GM18907 (cell line): ENCODE measurements around the gene PLAC1.

Experiments
- ATAC-seq: cut with Tn5 transposase; IDR thresholded peaks from one replicate; pipeline ENCODE4 v1.9.1; 2021; ENCODE audit warnings: mild to moderate bottlenecking, moderate library complexity; ENCODE audit not compliant: unreplicated experiment

PLAC1 gene

GRCh38 chrX:134671294-134671693 lies 13.0 kb upstream of the PLAC1 start:
- ATAC-seq = no peak

GRCh38 chrX:134670134-134670924 lies 12.1 kb upstream of the PLAC1 start:
- ATAC-seq = no peak

GRCh38 chrX:134669378-134670098 lies 11.3 kb upstream of the PLAC1 start:
- ATAC-seq = no peak

- no peak for ATAC-seq
Observed at GRCh38 chrX:134664202-134664601, 5.9 kb upstream of the PLAC1 start.

GRCh38 chrX:134661295-134661694 lies 3.0 kb upstream of the PLAC1 start:
- no peak for ATAC-seq

GRCh38 chrX:134660627-134661026 lies 2.4 kb upstream of the PLAC1 start:
- no peak for ATAC-seq

- no peak for ATAC-seq
Observed at GRCh38 chrX:134659761-134660160, 1.5 kb upstream of the PLAC1 start.

- no peak for ATAC-seq
Observed at GRCh38 chrX:134658760-134659023, 421 bp upstream of the PLAC1 start.

- no peak for ATAC-seq
Observed at GRCh38 chrX:134654398-134655012, 3.8 kb downstream of the PLAC1 start.

- no peak for ATAC-seq
Observed at GRCh38 chrX:134653835-134654234, 4.4 kb downstream of the PLAC1 start.

- no peak for ATAC-seq
Observed at GRCh38 chrX:134650701-134651100, 7.6 kb downstream of the PLAC1 start.

- ATAC-seq = no peak
Observed at GRCh38 chrX:134649770-134650169, 8.5 kb downstream of the PLAC1 start.

- no peak for ATAC-seq
Observed at GRCh38 chrX:134647477-134647877, 10.8 kb downstream of the PLAC1 start.

- no peak for ATAC-seq
Observed at GRCh38 chrX:134646691-134647090, 11.6 kb downstream of the PLAC1 start.

- no peak for ATAC-seq
Observed at GRCh38 chrX:134645936-134646543, 12.2 kb downstream of the PLAC1 start.

- ATAC-seq = no peak
Observed at GRCh38 chrX:134642386-134642785, 15.9 kb downstream of the PLAC1 start.

- ATAC-seq = no peak
Observed at GRCh38 chrX:134641346-134641745, 16.9 kb downstream of the PLAC1 start.

- no peak for ATAC-seq
Observed at GRCh38 chrX:134640914-134641313, 17.4 kb downstream of the PLAC1 start.

GRCh38 chrX:134636851-134637250 lies 21.4 kb downstream of the PLAC1 start:
- no peak for ATAC-seq

GRCh38 chrX:134634691-134635090 lies 23.6 kb downstream of the PLAC1 start:
- peak; percentile 52 for ATAC-seq

- peak; percentile 62 for ATAC-seq
Observed at GRCh38 chrX:134633832-134634231, 24.4 kb downstream of the PLAC1 start.

- ATAC-seq = no peak
Observed at GRCh38 chrX:134633394-134633793, 24.9 kb downstream of the PLAC1 start.
